ENCODE measurements around the gene CCDC157. TPM values are rescaled to one million over a fixed set of nuclear protein-coding genes. Genes with fewer than 3 reads are reported as not detected.
"Not testable (repeated sequence)": the region's sequence is repeated elsewhere in the genome, so short reads cannot be mapped to it uniquely, and the experiment has no call there.

CCDC157 gene
- total RNA-seq, 1 experiment from 2014 or later: 2.7 TPM

- peak; percentile 77 for DNase-seq (ENCODE audit: low read depth)
Observed at GRCh38 chr22:30390974-30391691, 34.3 kb downstream of the CCDC157 start.

- no peak for DNase-seq (ENCODE audit: low read depth)
Observed at GRCh38 chr22:30392661-30393321, 36.0 kb downstream of the CCDC157 start.

GRCh38 chr22:30393322-30393680, 36.5 kb downstream of the CCDC157 start:
- no peak for DNase-seq (ENCODE audit: low read depth)

GRCh38 chr22:30393885-30394284, 37.1 kb downstream of the CCDC157 start:
- no peak for DNase-seq (ENCODE audit: low read depth)

GRCh38 chr22:30396871-30397655, 40.3 kb downstream of the CCDC157 start, which contains the start of gene SEC14L2:
Gene SEC14L2, plus strand, starts transcription at chr22:30397018. Its CDS starts 99 bp downstream, at chr22:30397117.
- DNase-seq (ENCODE audit: low read depth): peak; percentile 66

- DNase-seq (ENCODE audit: low read depth): no peak
Observed at GRCh38 chr22:30397656-30398635, 41.1 kb downstream of the CCDC157 start.

- peak; percentile 35 for DNase-seq (ENCODE audit: low read depth)
Observed at GRCh38 chr22:30398685-30399680, 42.2 kb downstream of the CCDC157 start.

DNA sequence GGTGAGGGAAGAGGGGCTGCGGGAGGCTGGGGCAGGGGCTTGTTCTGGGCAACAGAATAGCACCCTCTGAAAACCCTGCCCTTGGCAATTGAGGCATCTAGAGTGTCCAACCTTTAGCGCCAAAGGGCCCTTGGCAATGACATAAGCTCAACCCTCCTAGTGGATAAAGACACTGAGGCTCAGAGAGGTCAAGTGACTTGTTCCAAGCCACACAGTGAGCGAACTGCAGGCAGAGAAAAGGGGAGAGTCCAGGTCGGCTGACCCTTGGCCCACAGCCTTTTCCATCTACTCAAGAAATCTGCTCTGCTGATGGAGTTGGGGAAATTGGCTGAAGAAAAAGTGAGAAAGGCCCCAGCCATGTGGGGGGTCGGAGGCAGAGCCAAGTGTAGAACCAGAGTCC, 42.9 kb downstream of the CCDC157 start:
- DNase-seq (ENCODE audit: low read depth): no peak

- DNase-seq (ENCODE audit: low read depth): no peak
Observed at GRCh38 chr22:30400159-30400558, 43.4 kb downstream of the CCDC157 start.

GRCh38 chr22:30401024-30401423, 44.2 kb downstream of the CCDC157 start:
- not testable (repeated sequence) for DNase-seq (ENCODE audit: low read depth)

DNA sequence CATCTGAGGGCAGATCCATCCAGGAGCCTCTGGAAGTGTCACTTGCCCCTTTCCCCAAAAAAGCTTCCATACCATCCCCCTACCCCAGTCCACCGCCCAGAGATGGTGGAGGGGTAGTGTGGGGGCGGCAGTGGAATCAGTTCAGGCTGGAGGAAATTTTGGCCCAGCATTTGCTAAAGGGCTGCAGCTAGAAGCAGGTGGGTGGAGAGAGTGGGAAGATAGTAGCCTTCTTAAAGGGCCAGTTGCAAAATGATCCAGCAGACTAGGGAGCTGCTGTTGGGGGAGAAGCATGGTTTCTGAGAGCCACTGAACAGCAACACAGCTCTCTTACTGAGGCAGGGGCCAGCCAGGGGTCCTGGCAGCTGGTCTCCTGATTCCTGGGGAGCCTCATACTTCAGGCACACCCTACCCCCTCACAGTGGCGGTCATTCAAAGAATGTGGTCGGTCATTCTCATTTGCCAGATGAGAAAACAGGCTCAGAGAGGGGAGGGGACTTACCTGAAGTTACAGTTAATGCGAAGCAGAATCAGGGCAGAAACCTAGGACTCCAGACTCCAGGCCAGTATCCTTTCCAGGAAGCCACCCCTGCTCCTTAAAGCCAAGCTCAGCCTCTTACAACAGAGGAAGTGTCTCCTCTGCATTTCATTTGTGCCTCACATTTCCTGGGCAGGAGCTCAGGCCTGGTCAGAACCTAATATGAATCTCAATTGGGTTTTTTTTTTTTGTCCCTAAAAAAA, 45.4 kb downstream of the CCDC157 start:
- DNase-seq (ENCODE audit: low read depth): no peak

DNA sequence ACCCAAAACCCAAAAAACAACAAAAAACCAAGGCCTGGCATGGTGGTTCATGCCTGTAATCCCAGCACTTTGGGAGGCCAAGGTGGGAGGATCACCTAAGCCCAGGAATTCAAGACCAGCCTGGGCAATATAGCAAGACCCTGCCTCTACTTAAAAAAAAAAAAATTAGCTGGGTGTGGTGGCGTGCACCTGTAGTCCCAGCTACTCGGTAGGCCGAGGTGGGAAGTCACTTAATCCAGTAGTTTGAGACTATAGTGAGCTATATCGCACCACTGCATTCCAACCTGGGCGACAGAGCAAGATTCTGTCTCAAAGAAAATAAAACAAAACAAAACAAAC, 45.9 kb downstream of the CCDC157 start:
- DNase-seq (ENCODE audit: low read depth): not testable (repeated sequence)

GRCh38 chr22:30404307-30404706, 47.5 kb downstream of the CCDC157 start:
- no peak for DNase-seq (ENCODE audit: low read depth)

DNA sequence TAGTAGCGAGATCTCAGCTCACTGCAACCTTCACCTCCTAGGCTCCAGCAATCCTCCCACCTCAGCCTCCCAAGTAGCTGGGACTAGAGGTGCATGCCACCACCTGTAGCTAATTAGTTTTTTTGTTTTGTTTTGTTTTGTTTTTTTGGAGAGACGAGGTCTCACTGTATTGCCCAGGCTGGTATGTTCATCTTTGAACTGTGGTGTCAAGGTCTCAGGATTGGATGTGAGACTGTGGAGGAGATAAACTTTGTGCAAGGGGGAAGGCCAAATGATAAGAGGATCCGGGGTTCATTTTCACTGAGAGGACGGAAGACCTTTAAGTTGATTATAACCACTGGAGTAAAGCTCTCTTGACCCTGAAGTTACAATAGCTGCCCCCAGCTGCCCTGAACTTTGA, 48.9 kb downstream of the CCDC157 start:
- no peak for DNase-seq (ENCODE audit: low read depth)

GRCh38 chr22:30406400-30406799, 49.6 kb downstream of the CCDC157 start:
- DNase-seq (ENCODE audit: low read depth): no peak

- peak; percentile 66 for DNase-seq (ENCODE audit: low read depth)
Observed at GRCh38 chr22:30408388-30409102, 51.7 kb downstream of the CCDC157 start.

- DNase-seq (ENCODE audit: low read depth): no peak
Observed at GRCh38 chr22:30411780-30412179, 55.0 kb downstream of the CCDC157 start.

GRCh38 chr22:30413001-30413400, 56.2 kb downstream of the CCDC157 start:
- no peak for DNase-seq (ENCODE audit: low read depth)

Measured in Daoy (cell line).